ENCODE results near the gene MRPL41. TPM values are rescaled to one million over a fixed set of nuclear protein-coding genes. Genes with fewer than 3 reads are reported as not detected.

MRPL41 gene
- total and polyA plus RNA-seq, 2 of the 13 experiments (the other 11 are each of a cell fraction or from before 2014, with no cell fraction given): 20.9 to 54.0 TPM

GRCh38 chr9:137545123-137545522, 6.6 kb upstream of the MRPL41 start:
- Histone ChIP-seq H3K4me2 (ENCODE audit: low read depth, low read length) (no peak overlapping the region), H4K20me1 (ENCODE audit: insufficient read depth, low read length) (no peaks in the 10 kb centered on the region), H3K27ac (ENCODE audit: extremely low read length, insufficient read depth, low read length) (no peak overlapping the region), H3K9ac (ENCODE audit: insufficient read depth, low read depth, low read length) (no peak overlapping the region), H3K27me3 (ENCODE audit: control insufficient read depth in 1 of 2, insufficient read depth in 2 of 2, low read length in 2 of 2) (peaks cover 0 to 2% of the 10 kb centered on the region in 2 experiments; a peak in 2 of 5 replicates), H3K79me2 (ENCODE audit: insufficient read depth, low read length) (no peaks in the 10 kb centered on the region), H3K36me3 (replicated peaks in 1 of 2; ENCODE audit: control insufficient read depth in 1 of 2, insufficient read depth in 2 of 2, low read length in 2 of 2) (no peaks in the 10 kb centered on the region), H3K4me3 (replicated peaks in 1 of 3; ENCODE audit: insufficient read depth in 1 of 3, low read depth in 2 of 3, low read length in 3 of 3) (no peak overlapping the region), H2AFZ (ENCODE audit: low read length) (no peak overlapping the region), H3K9me3 (ENCODE audit: low read length) (peaks cover 10% of the 10 kb centered on the region; the same call in 1 of the 2 replicates), H3K4me1 (ENCODE audit: insufficient read depth, low read length) (peaks cover 8% of the 10 kb centered on the region)
- DNase-seq (ENCODE audit: low spot score) (no peak), ATAC-seq (no peak), FAIRE-seq (no peak)
- TF ChIP-seq ZNF772 (CRISPR knock-in tag; IDR thresholded peaks at IDR 0.05) (no peak), BCL6 (CRISPR knock-in tag; IDR thresholded peaks at IDR 0.05) (peak; percentile 59; the same call in 1 of the 2 replicates), ZNF512 (CRISPR knock-in tag; IDR thresholded peaks at IDR 0.05) (no peak), ZNF280B (CRISPR knock-in tag; IDR thresholded peaks at IDR 0.05; ENCODE audit: borderline replicate concordance) (peak; percentile 10; the same call in 1 of the 2 replicates)
- in situ Hi-C loops (cut with HindIII; ENCODE audit: extremely low pct_ligation_motif_present, low pct_unique_long_range_greater_than_20kb) (no loop called here), intact Hi-C loops (cut with micrococcal nuclease; ENCODE audit: unreplicated experiment) (no loop called here)
- ChIA-PET POLR2A (no interaction called here), CTCF (ENCODE audit: low intra/inter-chr PET ratio, low total read pairs) (no interaction called here)
- no TSS peak for BruUV-seq (replicated peaks)
- 55% methylated on average over 4 of the region's 10 CpGs for WGBS (ENCODE audit: low lambda C conversion rate)

Measured in HepG2 (cell line).